ENCODE results near the gene CRY1. TPM values are rescaled to one million over a fixed set of nuclear protein-coding genes. Genes with fewer than 3 reads are reported as not detected.

CRY1 gene
- total RNA-seq, 4 donors from 2014 or later = 11.1 to 22.7 (median 11.7) TPM

DNA sequence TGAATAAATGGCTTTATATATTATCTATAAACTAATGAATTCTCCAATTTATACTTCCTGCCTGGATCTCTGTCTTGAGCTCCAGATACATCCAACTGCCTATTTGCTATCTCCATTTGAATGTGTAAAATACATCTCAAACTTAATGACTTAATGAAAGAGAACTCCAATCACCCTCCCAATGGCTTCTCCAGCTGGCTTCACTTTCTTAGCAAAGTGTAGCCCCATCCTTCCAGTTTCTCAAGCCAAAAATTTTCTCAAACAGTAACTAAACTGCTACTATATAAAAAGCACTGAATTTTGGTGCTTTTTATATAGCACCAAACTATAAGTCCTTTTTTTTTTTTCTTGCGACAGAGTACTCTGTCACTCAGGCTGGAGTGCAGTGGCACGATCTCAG is 2.6 kb downstream of the CRY1 start:
- Histone ChIP-seq H3K27ac (no peak overlapping the region), H3K4me3 (peak overlapping the region in 1 of 4 donors; percentile 99), H3K4me1 (peaks cover 27 to 31% of the 10 kb centered on the region in 2 donors), H3K36me3 (no peaks in the 10 kb centered on the region), H3K9me3 (no peaks in the 10 kb centered on the region), H3K27me3 (no peaks in the 10 kb centered on the region)
- intact Hi-C loops (cut with DNase I; ENCODE audit: low total_unique reads) (loop anchor here (5.0 to 10.0 kb wide), 4 partner anchors 188 to 1976 kb away; partner anchors contain the start of gene RIC8B), in situ Hi-C loops (cut with MboI; ENCODE audit: low sequenced_read_pairs in 4 of 4) (loop anchor here in 1 of 4 donors (25.0 kb wide), 1 partner anchor 103 kb away; the partner anchor contains the start of gene MTERF2)
- DNase-seq = no peak
- no peak for TF ChIP-seq CTCF (IDR thresholded peaks at IDR 0.05 in 4 of 5, conservative IDR thresholded peaks at IDR 0.05 in 1 of 5)
- no peak for ATAC-seq

DNA sequence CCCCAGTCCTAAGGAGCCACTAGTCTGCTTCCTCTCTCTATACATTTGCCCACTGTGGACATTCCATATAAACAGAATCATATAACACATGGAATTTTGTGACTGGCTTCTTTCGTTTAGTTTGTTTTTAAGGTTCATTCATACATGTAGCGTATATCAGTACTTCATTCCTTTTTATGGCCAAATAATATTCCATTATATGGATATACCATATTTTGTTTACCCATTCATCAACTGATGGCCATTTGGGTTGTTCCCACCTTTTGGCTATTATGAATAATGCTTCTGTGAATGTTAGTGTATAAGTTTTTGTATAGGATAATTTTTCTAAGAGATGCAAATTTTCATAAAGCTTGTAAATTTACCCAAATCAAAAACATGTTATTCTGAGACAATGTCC is 4.4 kb downstream of the CRY1 start:
- in situ Hi-C loops (cut with MboI; ENCODE audit: low sequenced_read_pairs in 4 of 4) = loop anchor here in 1 of 4 donors (25.0 kb wide), 1 partner anchor 102 kb away; the partner anchor contains the start of gene MTERF2
- no peaks in the 10 kb centered on the region for H3K36me3 ChIP-seq
- H3K27me3 ChIP-seq = no peaks in the 10 kb centered on the region
- H3K27ac ChIP-seq = no peak overlapping the region
- peaks cover 19 to 31% of the 10 kb centered on the region in 2 donors for H3K4me1 ChIP-seq
- no peaks in the 10 kb centered on the region for H3K9me3 ChIP-seq
- no peak overlapping the region for H3K4me3 ChIP-seq
- ATAC-seq (no peak), DNase-seq (no peak)
- TF ChIP-seq CTCF (IDR thresholded peaks at IDR 0.05 in 4 of 5, conservative IDR thresholded peaks at IDR 0.05 in 1 of 5) (no peak), POLR2A (IDR thresholded peaks at IDR 0.05) (no peak)
- intact Hi-C loops (cut with DNase I; ENCODE audit: low total_unique reads) = no loop called here

DNA sequence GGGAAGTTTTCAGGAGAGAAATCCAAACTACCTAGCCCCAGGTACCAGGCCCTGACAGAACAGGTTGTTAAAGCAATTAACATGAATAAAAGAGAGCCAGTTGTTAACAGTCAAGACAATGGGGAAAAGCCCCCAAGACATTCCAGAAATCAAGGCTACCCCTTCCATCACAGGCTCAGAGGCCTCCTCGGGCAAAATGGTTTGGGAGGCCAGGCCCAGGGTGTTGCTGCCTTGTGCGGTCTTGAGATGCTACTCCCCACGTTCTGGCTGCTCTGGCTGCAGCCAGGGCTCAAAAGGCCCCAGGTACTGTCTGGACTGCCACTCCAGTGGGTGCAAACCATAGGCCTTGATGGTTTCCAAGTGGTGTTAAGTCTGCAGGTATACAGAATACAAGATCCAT is 7.0 kb downstream of the CRY1 start:
- peaks cover 13 to 26% of the 10 kb centered on the region in 2 donors for H3K4me1 ChIP-seq
- intact Hi-C loops (cut with DNase I; ENCODE audit: low total_unique reads) (no loop called here), in situ Hi-C loops (cut with MboI; ENCODE audit: low sequenced_read_pairs in 4 of 4) (loop anchor here in 1 of 4 donors (25.0 kb wide), 1 partner anchor 99 kb away; the partner anchor contains the start of gene MTERF2)
- no peak for DNase-seq
- no peak for ATAC-seq
- TF ChIP-seq POLR2A (IDR thresholded peaks at IDR 0.05) (no peak), CTCF (IDR thresholded peaks at IDR 0.05 in 4 of 5, conservative IDR thresholded peaks at IDR 0.05 in 1 of 5) (no peak)
- H3K27ac ChIP-seq = no peak overlapping the region
- H3K36me3 ChIP-seq = no peaks in the 10 kb centered on the region
- H3K27me3 ChIP-seq = no peaks in the 10 kb centered on the region
- no peaks in the 10 kb centered on the region for H3K9me3 ChIP-seq
- H3K4me3 ChIP-seq = no peak overlapping the region

DNA sequence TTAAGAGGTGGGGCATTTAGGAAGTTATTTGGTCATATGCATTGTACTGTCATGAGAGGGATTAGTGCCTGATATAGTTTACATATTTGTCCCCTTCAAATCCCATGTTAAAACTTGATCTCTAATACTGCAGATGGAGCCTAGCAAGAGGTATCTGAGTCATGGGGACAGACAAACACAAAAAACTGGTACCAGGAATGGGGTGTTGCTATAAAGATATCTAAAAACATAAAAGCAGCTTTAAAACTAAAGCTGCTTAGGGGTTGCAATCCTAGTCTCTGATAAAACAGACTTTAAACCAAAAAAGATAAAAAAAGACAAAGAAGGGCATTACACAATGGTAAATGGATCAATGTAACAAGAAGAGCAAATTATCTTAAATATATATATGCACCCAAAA is 11.6 kb downstream of the CRY1 start:
- intact Hi-C loops (cut with DNase I; ENCODE audit: low total_unique reads) (no loop called here), in situ Hi-C loops (cut with MboI; ENCODE audit: low sequenced_read_pairs in 4 of 4) (loop anchor here in 1 of 4 donors (25.0 kb wide), 1 partner anchor 94 kb away; the partner anchor contains the start of gene MTERF2)
- no peaks in the 10 kb centered on the region for H3K9me3 ChIP-seq
- H3K4me1 ChIP-seq = peaks cover 17 to 23% of the 10 kb centered on the region in 2 donors
- H3K4me3 ChIP-seq = no peak overlapping the region
- no peak overlapping the region for H3K27ac ChIP-seq
- no peaks in the 10 kb centered on the region for H3K27me3 ChIP-seq
- H3K36me3 ChIP-seq = no peaks in the 10 kb centered on the region
- no peak for TF ChIP-seq POLR2A (IDR thresholded peaks at IDR 0.05)
- TF ChIP-seq CTCF (IDR thresholded peaks at IDR 0.05 in 4 of 5, conservative IDR thresholded peaks at IDR 0.05 in 1 of 5) = no peak
- ATAC-seq (no peak), DNase-seq (no peak)

- H3K4me3 ChIP-seq = no peak overlapping the region
- TF ChIP-seq CTCF (IDR thresholded peaks at IDR 0.05 in 4 of 5, conservative IDR thresholded peaks at IDR 0.05 in 1 of 5) (no peak), POLR2A (IDR thresholded peaks at IDR 0.05) (no peak)
- no peaks in the 10 kb centered on the region for H3K36me3 ChIP-seq
- H3K27me3 ChIP-seq = no peaks in the 10 kb centered on the region
- DNase-seq (no peak), ATAC-seq (no peak)
- intact Hi-C loops (cut with DNase I; ENCODE audit: low total_unique reads) = no loop called here
- no peak overlapping the region for H3K27ac ChIP-seq
- in situ Hi-C loops (cut with MboI; ENCODE audit: low sequenced_read_pairs in 4 of 4) = loop anchor here in 1 of 4 donors (25.0 kb wide), 1 partner anchor 93 kb away; the partner anchor contains the start of gene MTERF2
- H3K4me1 ChIP-seq = peaks cover 15 to 27% of the 10 kb centered on the region in 2 donors
- H3K9me3 ChIP-seq = no peaks in the 10 kb centered on the region
Observed at GRCh38 chr12:107080299-107080698, 13.1 kb downstream of the CRY1 start.

Measured in gastrocnemius medialis (tissue), 4 donors.